Measurements from ENCODE around the gene CREB3L2. TPM values are rescaled to one million over a fixed set of nuclear protein-coding genes. Genes with fewer than 3 reads are reported as not detected.

Gene CREB3L2
- total and polyA plus RNA-seq, 2 of the 13 experiments (the other 11 are each of a cell fraction or from before 2014, with no cell fraction given): 22.1 to 41.1 TPM

- TF ChIP-seq ATF4 (CRISPR knock-in tag; IDR thresholded peaks at IDR 0.05) (peak in 1 of 2 experiments; percentile 72; a peak in 2 of 4 replicates), HNF1B (CRISPR knock-in tag; IDR thresholded peaks at IDR 0.05) (0 out of 2 replicates have a peak, but pooled peaks have one; percentile 0), ESRRA (CRISPR knock-in tag; IDR thresholded peaks at IDR 0.05; ENCODE audit: low read depth) (no peak)
Measured at GRCh38 chr7:137948083-137948844, 53.6 kb downstream of the CREB3L2 start (continued).

DNA sequence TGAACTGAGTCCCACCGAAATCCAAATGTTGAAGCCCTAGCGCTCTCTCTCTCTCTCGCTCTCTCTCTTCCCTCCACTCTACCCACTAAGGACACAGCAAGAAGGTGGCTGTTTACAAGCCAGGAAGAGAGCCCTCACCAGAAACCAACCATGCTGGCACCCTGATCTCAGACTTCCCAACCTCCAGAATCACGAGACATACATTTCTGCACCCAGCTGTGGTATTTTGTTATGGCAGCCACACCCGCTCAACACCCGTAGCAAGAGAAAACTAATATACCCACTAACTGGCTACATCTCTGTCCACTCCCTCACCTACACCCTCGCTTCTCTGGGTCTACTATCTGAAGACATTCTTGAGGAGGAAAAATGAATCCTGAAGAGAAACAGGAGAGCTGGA lies 54.8 kb downstream of the CREB3L2 start:
- H4K20me1 ChIP-seq (ENCODE audit: insufficient read depth, low read length): no peaks in the 10 kb centered on the region; the same call in 1 of the 2 replicates
- H3K9ac ChIP-seq (ENCODE audit: insufficient read depth, low read depth, low read length): no peak overlapping the region
- no peaks in the 10 kb centered on the region for H3K9me3 ChIP-seq (ENCODE audit: low read length)
- intact Hi-C loops (cut with micrococcal nuclease; ENCODE audit: unreplicated experiment): no loop called here
- ChIA-PET CTCF (ENCODE audit: low intra/inter-chr PET ratio, low total read pairs) (no interaction called here), POLR2A (no interaction called here)
- no peak overlapping the region for H3K4me2 ChIP-seq (ENCODE audit: low read depth, low read length)
- peaks cover 93% of the 10 kb centered on the region for H3K79me2 ChIP-seq (ENCODE audit: insufficient read depth, low read length)
- in situ Hi-C loops (cut with HindIII; ENCODE audit: extremely low pct_ligation_motif_present, low pct_unique_long_range_greater_than_20kb): no loop called here
- ATAC-seq (no peak), FAIRE-seq (no peak), DNase-seq (ENCODE audit: low spot score) (no peak)
- no peak overlapping the region for H3K4me3 ChIP-seq (replicated peaks in 1 of 3; ENCODE audit: insufficient read depth in 1 of 3, low read depth in 2 of 3, low read length in 3 of 3)
- H3K36me3 ChIP-seq (replicated peaks in 1 of 2; ENCODE audit: control insufficient read depth in 1 of 2, insufficient read depth in 2 of 2, low read length in 2 of 2): peaks cover 4 to 17% of the 10 kb centered on the region in 2 experiments; a peak in 3 of 5 replicates
- 85% methylated on average over 7 of the region's 7 CpGs for WGBS (ENCODE audit: low lambda C conversion rate)
- no peaks in the 10 kb centered on the region for H3K27me3 ChIP-seq (ENCODE audit: control insufficient read depth in 1 of 2, insufficient read depth in 2 of 2, low read length in 2 of 2)
- H3K4me1 ChIP-seq (ENCODE audit: insufficient read depth, low read length): peaks cover 96% of the 10 kb centered on the region
- no peak overlapping the region for H2AFZ ChIP-seq (ENCODE audit: low read length)
- peak overlapping the region; percentile 88 for H3K27ac ChIP-seq (ENCODE audit: extremely low read length, insufficient read depth, low read length)
- BruUV-seq (replicated peaks): no TSS peak
- no peak for TF ChIP-seq POLR2A (IDR thresholded peaks at IDR 0.05; ENCODE audit: insufficient read depth in 1 of 2, low read depth in 2 of 2, low read length in 2 of 2)
- no peak for TF ChIP-seq NRL (CRISPR knock-in tag; IDR thresholded peaks at IDR 0.05; ENCODE audit: borderline replicate concordance)
- TF ChIP-seq ZNF260 (CRISPR knock-in tag; IDR thresholded peaks at IDR 0.05; ENCODE audit: borderline replicate concordance, low read depth): no peak
- TF ChIP-seq FOXA3 (CRISPR knock-in tag; IDR thresholded peaks at IDR 0.05): no peak
- TF ChIP-seq, protein P1, sequence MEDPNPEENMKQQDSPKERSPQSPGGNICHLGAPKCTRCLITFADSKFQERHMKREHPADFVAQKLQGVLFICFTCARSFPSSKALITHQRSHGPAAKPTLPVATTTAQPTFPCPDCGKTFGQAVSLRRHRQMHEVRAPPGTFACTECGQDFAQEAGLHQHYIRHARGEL (CRISPR knock-in tag; IDR thresholded peaks at IDR 0.05): no peak
